ENCODE results near the gene PRKG1.

- TF ChIP-seq, protein P1, sequence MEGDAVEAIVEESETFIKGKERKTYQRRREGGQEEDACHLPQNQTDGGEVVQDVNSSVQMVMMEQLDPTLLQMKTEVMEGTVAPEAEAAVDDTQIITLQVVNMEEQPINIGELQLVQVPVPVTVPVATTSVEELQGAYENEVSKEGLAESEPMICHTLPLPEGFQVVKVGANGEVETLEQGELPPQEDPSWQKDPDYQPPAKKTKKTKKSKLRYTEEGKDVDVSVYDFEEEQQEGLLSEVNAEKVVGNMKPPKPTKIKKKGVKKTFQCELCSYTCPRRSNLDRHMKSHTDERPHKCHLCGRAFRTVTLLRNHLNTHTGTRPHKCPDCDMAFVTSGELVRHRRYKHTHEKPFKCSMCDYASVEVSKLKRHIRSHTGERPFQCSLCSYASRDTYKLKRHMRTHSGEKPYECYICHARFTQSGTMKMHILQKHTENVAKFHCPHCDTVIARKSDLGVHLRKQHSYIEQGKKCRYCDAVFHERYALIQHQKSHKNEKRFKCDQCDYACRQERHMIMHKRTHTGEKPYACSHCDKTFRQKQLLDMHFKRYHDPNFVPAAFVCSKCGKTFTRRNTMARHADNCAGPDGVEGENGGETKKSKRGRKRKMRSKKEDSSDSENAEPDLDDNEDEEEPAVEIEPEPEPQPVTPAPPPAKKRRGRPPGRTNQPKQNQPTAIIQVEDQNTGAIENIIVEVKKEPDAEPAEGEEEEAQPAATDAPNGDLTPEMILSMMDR (optimal IDR thresholded peaks at IDR 0.05 in 1 of 3, IDR thresholded peaks at IDR 0.05 in 1 of 3, conservative IDR thresholded peaks at IDR 0.05 in 1 of 3; ENCODE audit: extremely low read depth in 1 of 3, insufficient read depth in 2 of 3, low read length in 3 of 3) = no peak
- no peak for TF ChIP-seq EZH2 (IDR thresholded peaks at IDR 0.05; ENCODE audit: low read length)
Measured at GRCh38 chr10:51862149-51862548, 787.9 kb downstream of the PRKG1 start.

All from keratinocyte (primary cell).